Activated CD8-positive, alpha-beta T cell treated with anti-CD3 and anti-CD28 coated beads for 36 hours (primary cell): ENCODE data around the gene CAPRIN1. TPM values are rescaled to one million over a fixed set of nuclear protein-coding genes. Genes with fewer than 3 reads are reported as not detected.

Experiments
- ATAC-seq: fragments of 200-7000 bp; cut with Tn5 transposase; one replicate; pipeline ENCODE4 v1.10.0; 2021; ENCODE audit warnings: mild to moderate bottlenecking, moderate library complexity
- CTCF ChIA-PET: fragments of 350-600 bp; sonication (Branson Sonifier 250); formaldehyde crosslinking; loops from one replicate; lab custom pipeline; 2021; ENCODE audit warnings: antibody characterized with exemption; lab: Charles Lee
- POLR2A ChIA-PET: fragments of 350-600 bp; sonication (Branson Sonifier 250); formaldehyde crosslinking; loops from one replicate; lab custom pipeline; 2021; ENCODE audit warnings: antibody characterized with exemption; lab: Charles Lee
- DNase-seq: peaks from one replicate; pipeline ENCODE4 v3.0.0-alpha.2; 2020
- H3K27ac Mint-ChIP-seq: one replicate; pipeline ENCODE4 v1.8.0; 2021; ENCODE audit warnings: mild to moderate bottlenecking, mixed read lengths
- H3K27me3 Mint-ChIP-seq: one replicate; pipeline ENCODE4 v1.8.0; 2021; ENCODE audit warnings: mixed read lengths
- H3K36me3 Mint-ChIP-seq: one replicate; pipeline ENCODE4 v1.8.0; 2021; ENCODE audit warnings: low read depth, mixed read lengths
- H3K4me1 Mint-ChIP-seq: one replicate; pipeline ENCODE4 v1.8.0; 2021; ENCODE audit warnings: low read depth, mixed read lengths
- H3K4me3 Mint-ChIP-seq: one replicate; pipeline ENCODE4 v1.8.0; 2021; ENCODE audit warnings: mild to moderate bottlenecking, moderate library complexity, mixed read lengths
- H3K9me3 Mint-ChIP-seq: one replicate; pipeline ENCODE4 v1.8.0; 2021; ENCODE audit warnings: mixed read lengths
- CTCF ChIP-seq: fragments of 200-600 bp; IDR thresholded peaks from one replicate; pipeline ENCODE4 v1.8.0; 2022; ENCODE audit warnings: antibody characterized with exemption, mild to moderate bottlenecking
- intact Hi-C: fragments of 100-400 bp; cut with micrococcal nuclease; formaldehyde crosslinking; loops from one replicate; pipeline ENCODE4 v1.10.0; 2022
- total RNA-seq, 2 experiments: library from RNA; stranded (reverse); gene quantifications; one replicate each; pipeline ENCODE4 v1.2.3, GENCODE V29; 2021

CAPRIN1 gene
- total RNA-seq, 2 experiments from 2014 or later, result 297 to 328 TPM

GRCh38 chr11:34104680-34105078, 53.1 kb downstream of the CAPRIN1 start:
- ATAC-seq (no peak), DNase-seq (no peak)
- Mint-ChIP-seq H3K4me1 (peaks cover 39% of the 10 kb centered on the region), H3K36me3 (peaks cover 42% of the 10 kb centered on the region), H3K4me3 (peak overlapping the region; percentile 97), H3K27ac (peak overlapping the region; percentile 97), H3K9me3 (no peaks in the 10 kb centered on the region), H3K27me3 (no peaks in the 10 kb centered on the region)
- CTCF ChIA-PET, result interaction anchor here (0.6 to 2.7 kb wide), 6 partner anchors 16 to 323 kb away, joined by 3 to 11 read pairs (median 3); no protein-coding TSS in a partner anchor
- intact Hi-C loops, result loop anchor here (2.0 to 10.0 kb wide), 2 partner anchors 52 to 110 kb away; no protein-coding TSS in a partner anchor
- POLR2A ChIA-PET, result interaction anchor here (0.7 to 3.3 kb wide), 17 partner anchors 9 to 54 kb away, joined by 3 to 13 read pairs (median 3); partner anchors contain the start of gene CAPRIN1
- no peak for TF ChIP-seq CTCF

GRCh38 chr11:34105079-34105956, 53.8 kb downstream of the CAPRIN1 start, which contains the start of gene NAT10:
Gene NAT10 (plus strand): TSS chr11:34105629. CDS start chr11:34108226, 2,597 bp downstream.
- Mint-ChIP-seq H3K4me1 (peaks cover 42% of the 10 kb centered on the region), H3K4me3 (peak within 1 kb of the TSS; percentile 97), H3K27ac (peak within 1 kb of the TSS; percentile 97), H3K9me3 (no peaks in the 10 kb centered on the region), H3K27me3 (no peaks in the 10 kb centered on the region), H3K36me3 (peaks cover 47% of the 10 kb centered on the region)
- ChIA-PET CTCF (interaction anchor here (0.6 to 2.7 kb wide), 5 partner anchors 20 to 324 kb away, joined by 3 to 11 read pairs (median 3); no protein-coding TSS in a partner anchor), POLR2A (interaction anchor here (0.6 to 3.3 kb wide), 20 partner anchors 10 to 253 kb away, joined by 3 to 13 read pairs (median 3); partner anchors contain the start of genes ABTB2 and CAPRIN1)
- intact Hi-C loops, result loop anchor here (2.0 to 10.0 kb wide), 2 partner anchors 53 to 111 kb away; no protein-coding TSS in a partner anchor
- DNase-seq (peak; percentile 98), ATAC-seq (peak; percentile 93)
- TF ChIP-seq CTCF, result no peak

GRCh38 chr11:34105957-34106504, 54.5 kb downstream of the CAPRIN1 start:
- DNase-seq (no peak), ATAC-seq (no peak)
- Mint-ChIP-seq H3K4me1 (peaks cover 42% of the 10 kb centered on the region), H3K4me3 (peak overlapping the region; percentile 97), H3K27me3 (no peaks in the 10 kb centered on the region), H3K36me3 (peaks cover 49% of the 10 kb centered on the region), H3K27ac (peak overlapping the region; percentile 97), H3K9me3 (no peaks in the 10 kb centered on the region)
- intact Hi-C loops, result loop anchor here (2.0 to 10.0 kb wide), 2 partner anchors 53 to 111 kb away; no protein-coding TSS in a partner anchor
- POLR2A ChIA-PET, result interaction anchor here (0.8 to 3.3 kb wide), 20 partner anchors 10 to 252 kb away, joined by 3 to 13 read pairs (median 4); partner anchors contain the start of genes ABTB2 and CAPRIN1
- TF ChIP-seq CTCF, result no peak
- CTCF ChIA-PET, result interaction anchor here (1.0 to 2.7 kb wide), 5 partner anchors 21 to 324 kb away, joined by 3 to 11 read pairs (median 4); no protein-coding TSS in a partner anchor

GRCh38 chr11:34111722-34112270, 60.3 kb downstream of the CAPRIN1 start:
- Mint-ChIP-seq H3K27ac (no peak overlapping the region), H3K27me3 (no peaks in the 10 kb centered on the region), H3K4me1 (peaks cover 22% of the 10 kb centered on the region), H3K36me3 (peaks cover 74% of the 10 kb centered on the region), H3K4me3 (no peak overlapping the region), H3K9me3 (no peaks in the 10 kb centered on the region)
- TF ChIP-seq CTCF, result no peak
- ATAC-seq (no peak), DNase-seq (no peak)
- intact Hi-C loops, result no loop called here
- POLR2A ChIA-PET, result interaction anchor here (0.7 to 1.6 kb wide), 2 partner anchors 13 to 49 kb away, joined by 3 to 4 read pairs; no protein-coding TSS in a partner anchor
- CTCF ChIA-PET, result interaction anchor here (0.9 to 1.4 kb wide), 4 partner anchors 11 to 38 kb away, joined by 3 to 5 read pairs (median 3); no protein-coding TSS in a partner anchor
